ENCODE results near the gene MATCAP1. TPM values are rescaled to one million over a fixed set of nuclear protein-coding genes. Genes with fewer than 3 reads are reported as not detected.

MATCAP1 gene
- total RNA-seq = 10 to 100 TPM; 11.3 to 16.5 (median 14.8) TPM
- total RNA-seq (2013) = 3.2 TPM
- 3.8 to 15.6 (median 10.2) reads per million in 29 experiments for total RNA-seq

GRCh38 chr16:67183627-67184452 lies at the start of gene MATCAP1:
TSS of gene MATCAP1 (minus strand) at chr16:67183963. CDS start at chr16:67180610, 3,353 bp downstream.
- Mint-ChIP-seq H3K9me3 (no peaks in the 10 kb centered on the region), H3K4me1 (peaks cover 13 to 17% (median 16%) of the 10 kb centered on the region in 3 donors)
- CTCF ChIA-PET = interaction anchor here (1.3 to 1.6 kb wide), 2 partner anchors 166 to 172 kb away, joined by 3 to 10 read pairs; no protein-coding TSS in a partner anchor

GRCh38 chr16:67230809-67231660 lies 47.3 kb upstream of the MATCAP1 start:
- 77% methylated on average over 6 of the region's 12 CpGs for WGBS (ENCODE audit: insufficient coverage)
- Mint-ChIP-seq H3K4me3 (no peak overlapping the region), H3K4me1 (peaks cover 23 to 30% (median 24%) of the 10 kb centered on the region in 3 donors), H3K27me3 (no peaks in the 10 kb centered on the region), H3K36me3 (peaks cover 26% of the 10 kb centered on the region), H3K9me3 (no peaks in the 10 kb centered on the region), H3K27ac (no peak overlapping the region)
- H3K4me3 ChIP-seq (ENCODE audit: control insufficient read depth in 1 of 2, extremely low read depth in 1 of 2, low read length in 1 of 2) = no peak overlapping the region
- ChIA-PET CTCF (no interaction called here), POLR2A (interaction anchor here in 1 of 2 donors (0.7 kb wide), 1 partner anchor 208 kb away, joined by 3 read pairs; no protein-coding TSS in a partner anchor)
- DNase-seq (no peak), ATAC-seq (replicated peaks in 1 of 4) (no peak)
- H3K27ac ChIP-seq (ENCODE audit: low read length) = no peak overlapping the region
- peaks cover 0 to 2% of the 10 kb centered on the region in 2 experiments for H3K27me3 ChIP-seq (replicated peaks in 1 of 2; ENCODE audit: control insufficient read depth in 2 of 2, extremely low read depth in 1 of 2, insufficient read depth in 2 of 2, low read length in 1 of 2)
- H3K36me3 ChIP-seq (ENCODE audit: control insufficient read depth in 2 of 2, extremely low read depth in 1 of 2, insufficient read depth in 1 of 2, low read length in 1 of 2) = peaks cover 25 to 65% of the 10 kb centered on the region in 2 donors
- peaks cover 11 to 37% of the 10 kb centered on the region in 2 experiments for H3K4me1 ChIP-seq (ENCODE audit: control insufficient read depth in 1 of 2, extremely low read depth in 1 of 2, insufficient read depth in 2 of 2, low read length in 2 of 2)
- H3K9me3 ChIP-seq = no peaks in the 10 kb centered on the region

More at GRCh38 chr16:67183627-67184452, at the start of gene MATCAP1:
- peaks cover 0 to 43% of the 10 kb centered on the region in 2 experiments for H3K27me3 ChIP-seq (replicated peaks in 1 of 2; ENCODE audit: control insufficient read depth in 2 of 2, extremely low read depth in 1 of 2, insufficient read depth in 2 of 2, low read length in 1 of 2)
- H3K27me3 Mint-ChIP-seq = peaks cover 2 to 8% of the 10 kb centered on the region in 2 donors
- H3K27ac ChIP-seq (ENCODE audit: low read length) = peak within 1 kb of the TSS; percentile 84
- peaks cover 4 to 26% of the 10 kb centered on the region in 2 experiments for H3K4me1 ChIP-seq (ENCODE audit: control insufficient read depth in 1 of 2, extremely low read depth in 1 of 2, insufficient read depth in 2 of 2, low read length in 2 of 2)
- H3K27ac Mint-ChIP-seq = no peak within 1 kb of the TSS
- no peaks in the 10 kb centered on the region for H3K9me3 ChIP-seq
- ATAC-seq (replicated peaks in 1 of 4) (peak; percentile 92 to 95 (median 92)), DNase-seq (peak; percentile 83 to 97 (median 94))
- POLR2A ChIA-PET = no interaction called here
- H3K4me3 ChIP-seq (ENCODE audit: control insufficient read depth in 1 of 2, extremely low read depth in 1 of 2, low read length in 1 of 2) = peak within 1 kb of the TSS; percentile 76 to 80
- H3K4me3 Mint-ChIP-seq = peak within 1 kb of the TSS in 1 of 3 donors; percentile 82
- H3K36me3 ChIP-seq (ENCODE audit: control insufficient read depth in 2 of 2, extremely low read depth in 1 of 2, insufficient read depth in 1 of 2, low read length in 1 of 2) = no peaks in the 10 kb centered on the region
- under 1% methylated on average over 75 of the region's 77 CpGs for WGBS (ENCODE audit: insufficient coverage)
- H3K36me3 Mint-ChIP-seq = no peaks in the 10 kb centered on the region

GRCh38 chr16:67229906-67230808 lies 46.4 kb upstream of the MATCAP1 start:
- H3K36me3 ChIP-seq (ENCODE audit: control insufficient read depth in 2 of 2, extremely low read depth in 1 of 2, insufficient read depth in 1 of 2, low read length in 1 of 2) = peaks cover 24 to 58% of the 10 kb centered on the region in 2 donors
- H3K27me3 Mint-ChIP-seq = no peaks in the 10 kb centered on the region
- no peak overlapping the region for H3K27ac ChIP-seq (ENCODE audit: low read length)
- DNase-seq (no peak), ATAC-seq (replicated peaks in 1 of 4) (no peak)
- peaks cover 24% of the 10 kb centered on the region for H3K36me3 Mint-ChIP-seq
- H3K27me3 ChIP-seq (replicated peaks in 1 of 2; ENCODE audit: control insufficient read depth in 2 of 2, extremely low read depth in 1 of 2, insufficient read depth in 2 of 2, low read length in 1 of 2) = peaks cover 0 to 2% of the 10 kb centered on the region in 2 experiments
- H3K4me1 Mint-ChIP-seq = peaks cover 30 to 37% (median 32%) of the 10 kb centered on the region in 3 donors
- ChIA-PET CTCF (interaction anchor here in 1 of 2 donors (0.5 kb wide), 1 partner anchor 586 kb away, joined by 3 read pairs; no protein-coding TSS in a partner anchor), POLR2A (no interaction called here)
- H3K27ac Mint-ChIP-seq = no peak overlapping the region
- no peak overlapping the region for H3K4me3 ChIP-seq (ENCODE audit: control insufficient read depth in 1 of 2, extremely low read depth in 1 of 2, low read length in 1 of 2)
- H3K9me3 Mint-ChIP-seq = no peaks in the 10 kb centered on the region
- 97% methylated on average over 31 of the region's 32 CpGs for WGBS (ENCODE audit: insufficient coverage)
- no peaks in the 10 kb centered on the region for H3K9me3 ChIP-seq
- peaks cover 11 to 33% of the 10 kb centered on the region in 2 experiments for H3K4me1 ChIP-seq (ENCODE audit: control insufficient read depth in 1 of 2, extremely low read depth in 1 of 2, insufficient read depth in 2 of 2, low read length in 2 of 2)
- H3K4me3 Mint-ChIP-seq = peak overlapping the region in 2 of 3 donors; percentile 13 to 97

- H3K27me3 ChIP-seq (replicated peaks in 1 of 2; ENCODE audit: control insufficient read depth in 2 of 2, extremely low read depth in 1 of 2, insufficient read depth in 2 of 2, low read length in 1 of 2) = peaks cover 0 to 2% of the 10 kb centered on the region in 2 experiments
- H3K4me1 ChIP-seq (ENCODE audit: control insufficient read depth in 1 of 2, extremely low read depth in 1 of 2, insufficient read depth in 2 of 2, low read length in 2 of 2) = peaks cover 15 to 34% of the 10 kb centered on the region in 2 experiments
- no peak overlapping the region for H3K27ac Mint-ChIP-seq
- H3K36me3 Mint-ChIP-seq = peaks cover 24% of the 10 kb centered on the region
- ChIA-PET CTCF (no interaction called here), POLR2A (no interaction called here)
- no peak for ATAC-seq (replicated peaks in 1 of 4)
- H3K4me1 Mint-ChIP-seq = peaks cover 41 to 49% (median 44%) of the 10 kb centered on the region in 3 donors
- no peak overlapping the region for H3K27ac ChIP-seq (ENCODE audit: low read length)
- H3K4me3 ChIP-seq (ENCODE audit: control insufficient read depth in 1 of 2, extremely low read depth in 1 of 2, low read length in 1 of 2) = no peak overlapping the region
- no peaks in the 10 kb centered on the region for H3K9me3 Mint-ChIP-seq
- H3K27me3 Mint-ChIP-seq = no peaks in the 10 kb centered on the region
- WGBS (ENCODE audit: insufficient coverage) = 95% methylated on average over 8 of the region's 9 CpGs
- H3K4me3 Mint-ChIP-seq = peak overlapping the region; percentile 97 to 98 (median 97)
- peaks cover 19 to 48% of the 10 kb centered on the region in 2 donors for H3K36me3 ChIP-seq (ENCODE audit: control insufficient read depth in 2 of 2, extremely low read depth in 1 of 2, insufficient read depth in 1 of 2, low read length in 1 of 2)
- no peak for DNase-seq
- no peaks in the 10 kb centered on the region for H3K9me3 ChIP-seq
Observed at GRCh38 chr16:67228905-67229304, 45.1 kb upstream of the MATCAP1 start.

GRCh38 chr16:67228034-67228785 lies 44.4 kb upstream of the MATCAP1 start:
- H3K36me3 Mint-ChIP-seq = peaks cover 21% of the 10 kb centered on the region
- Histone ChIP-seq H3K36me3 (ENCODE audit: control insufficient read depth in 2 of 2, extremely low read depth in 1 of 2, insufficient read depth in 1 of 2, low read length in 1 of 2) (peaks cover 19 to 42% of the 10 kb centered on the region in 2 donors), H3K9me3 (no peaks in the 10 kb centered on the region), H3K4me3 (ENCODE audit: control insufficient read depth in 1 of 2, extremely low read depth in 1 of 2, low read length in 1 of 2) (peak overlapping the region; percentile 66 to 97), H3K4me1 (ENCODE audit: control insufficient read depth in 1 of 2, extremely low read depth in 1 of 2, insufficient read depth in 2 of 2, low read length in 2 of 2) (peaks cover 20 to 41% of the 10 kb centered on the region in 2 experiments), H3K27ac (ENCODE audit: low read length) (peak overlapping the region; percentile 55), H3K27me3 (replicated peaks in 1 of 2; ENCODE audit: control insufficient read depth in 2 of 2, extremely low read depth in 1 of 2, insufficient read depth in 2 of 2, low read length in 1 of 2) (peaks cover 0 to 2% of the 10 kb centered on the region in 2 experiments)
- DNase-seq = no peak
- no peak for ATAC-seq (replicated peaks in 1 of 4)
- H3K27ac Mint-ChIP-seq = peak overlapping the region in 1 of 2 donors; percentile 98
- 94% methylated on average over 6 of the region's 9 CpGs for WGBS (ENCODE audit: insufficient coverage)
- CTCF ChIA-PET = interaction anchor here in 1 of 2 donors (0.9 to 1.7 kb wide), 3 partner anchors 20 to 491 kb away, joined by 3 to 12 read pairs (median 3); partner anchors contain the start of genes CARMIL2, FHOD1, GFOD2 and SLC9A5
- H3K9me3 Mint-ChIP-seq = no peaks in the 10 kb centered on the region
- H3K27me3 Mint-ChIP-seq = no peaks in the 10 kb centered on the region
- H3K4me3 Mint-ChIP-seq = peak overlapping the region; percentile 97 to 98 (median 97)
- POLR2A ChIA-PET = no interaction called here
- peaks cover 47 to 56% (median 51%) of the 10 kb centered on the region in 3 donors for H3K4me1 Mint-ChIP-seq

Data from T-cell (primary cell).